Activated CD4-positive, CD25-positive, alpha-beta regulatory T cell treated with anti-CD3 and anti-CD28 coated beads, Interleukin-2, amount 50 U/mL, for 72 hours (primary cell): ENCODE results near the gene ADGRD1.

Source experiments
- DNase-seq: peaks from one replicate; pipeline ENCODE4 v3.0.0; 2021

ADGRD1 gene

GRCh38 chr12:130938186-130938585, 15.5 kb upstream of the ADGRD1 start:
- no peak for DNase-seq

DNA sequence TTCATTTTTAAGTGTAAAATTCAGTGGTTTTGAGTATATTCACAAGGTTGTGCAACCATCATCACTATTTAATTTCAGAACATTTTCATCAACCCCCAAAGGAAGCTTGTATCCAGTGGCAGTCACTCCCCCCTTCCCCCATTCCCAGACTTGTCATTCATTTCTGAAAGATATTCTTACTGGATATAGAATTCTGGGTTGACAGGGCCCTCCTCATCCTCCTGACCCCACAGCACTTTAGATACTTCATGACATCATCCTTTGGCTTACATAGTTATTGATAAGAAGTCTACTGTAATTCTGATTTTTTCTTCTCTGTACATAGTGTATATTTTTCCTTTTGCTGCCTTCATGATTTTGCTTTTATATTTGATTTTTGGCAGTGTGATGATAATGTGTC, 8.8 kb upstream of the ADGRD1 start:
- DNase-seq = no peak

- DNase-seq = no peak
These were observed 7.8 kb upstream of the ADGRD1 start for GRCh38 chr12:130945786-130946492.

DNA sequence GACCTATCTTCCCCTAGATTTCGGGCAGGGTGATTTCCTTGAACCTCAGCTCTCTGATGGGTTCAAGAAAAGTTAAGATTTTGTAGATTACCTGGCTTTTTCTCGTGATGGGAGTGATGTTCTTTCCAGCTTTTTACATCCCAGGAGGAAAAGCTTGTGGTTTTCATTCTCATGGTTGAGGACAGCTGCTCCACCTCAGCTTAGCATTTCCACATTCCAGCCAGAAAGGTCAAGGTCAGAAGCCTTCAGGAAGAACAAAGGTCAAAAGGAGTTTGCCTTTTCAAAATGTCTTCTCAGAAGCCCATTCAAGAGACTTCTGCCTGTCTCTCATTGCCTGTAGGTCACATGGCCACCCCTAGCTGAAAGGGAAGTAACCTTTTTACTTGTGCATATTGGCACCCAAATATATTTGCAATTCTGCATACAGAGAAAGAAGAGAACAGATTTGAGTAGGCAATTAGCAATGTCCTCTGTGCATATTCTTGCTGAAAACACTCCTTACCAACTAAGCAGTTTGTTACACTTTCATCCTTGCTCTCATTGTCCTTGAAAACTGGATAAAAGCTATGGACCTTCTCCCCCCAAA, 6.6 kb upstream of the ADGRD1 start:
- DNase-seq = no peak

DNA sequence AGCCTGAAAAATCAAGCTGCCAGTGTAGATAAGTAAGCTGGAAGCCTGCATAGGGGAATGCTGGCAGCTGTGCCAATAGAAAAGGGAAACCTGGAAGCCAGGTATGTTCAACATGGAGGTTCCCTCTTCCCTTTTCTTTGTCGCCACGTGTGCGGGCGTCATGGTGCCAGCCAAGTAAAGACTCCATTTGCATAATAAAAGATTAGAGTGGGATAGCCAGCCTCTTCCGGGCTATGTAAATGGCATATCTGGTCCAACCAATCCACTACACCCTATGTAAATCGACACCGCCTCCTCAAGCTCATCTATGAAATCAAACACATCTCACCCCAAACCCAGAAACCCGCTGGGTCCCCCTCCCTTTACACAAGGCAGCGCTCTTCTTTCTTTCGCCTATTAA, 5.6 kb upstream of the ADGRD1 start:
- DNase-seq = no peak

- no peak for DNase-seq
These were observed 5.0 kb upstream of the ADGRD1 start for GRCh38 chr12:130948751-130949150.

DNA sequence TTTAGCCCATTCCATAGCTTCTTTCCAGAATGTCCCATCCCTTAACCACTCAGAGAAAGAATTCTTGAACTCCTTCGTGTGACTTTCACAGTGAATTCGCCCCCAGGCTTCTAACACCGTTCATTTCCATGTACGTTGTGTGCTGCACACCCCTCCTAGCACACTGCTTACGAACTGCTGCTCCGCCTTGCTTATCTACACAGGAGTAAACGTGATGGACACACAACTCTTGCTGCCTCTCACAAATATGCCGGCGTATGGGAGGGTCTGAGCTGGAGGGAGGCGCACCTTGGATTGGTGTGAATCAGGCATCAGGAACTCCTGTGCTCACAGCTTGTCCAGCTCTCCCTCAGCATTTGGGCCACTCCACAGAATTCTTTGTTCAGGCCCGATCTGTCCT, 3.9 kb upstream of the ADGRD1 start:
- DNase-seq = no peak

- DNase-seq = no peak
These were observed 2.1 kb upstream of the ADGRD1 start for GRCh38 chr12:130951636-130952035.

GRCh38 chr12:130952171-130952954, 1.3 kb upstream of the ADGRD1 start:
- DNase-seq = no peak

DNA sequence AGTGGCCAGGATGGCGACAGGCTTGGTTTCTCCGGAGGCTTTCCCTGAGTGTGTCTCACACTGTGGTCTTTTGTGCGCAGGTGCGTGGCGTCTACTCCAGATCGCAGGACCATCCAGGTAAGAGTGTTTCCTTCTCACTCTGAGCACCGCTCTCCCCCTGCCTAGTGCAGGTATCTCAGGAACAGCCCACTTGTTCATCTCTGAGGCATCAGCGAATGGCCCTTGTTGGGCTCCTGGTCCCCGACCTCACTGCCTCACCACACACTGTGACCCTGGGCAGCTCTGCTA, 781 bp downstream of the ADGRD1 start:
- DNase-seq = no peak

GRCh38 chr12:130955238-130955816, 1.6 kb downstream of the ADGRD1 start:
- no peak for DNase-seq

DNA sequence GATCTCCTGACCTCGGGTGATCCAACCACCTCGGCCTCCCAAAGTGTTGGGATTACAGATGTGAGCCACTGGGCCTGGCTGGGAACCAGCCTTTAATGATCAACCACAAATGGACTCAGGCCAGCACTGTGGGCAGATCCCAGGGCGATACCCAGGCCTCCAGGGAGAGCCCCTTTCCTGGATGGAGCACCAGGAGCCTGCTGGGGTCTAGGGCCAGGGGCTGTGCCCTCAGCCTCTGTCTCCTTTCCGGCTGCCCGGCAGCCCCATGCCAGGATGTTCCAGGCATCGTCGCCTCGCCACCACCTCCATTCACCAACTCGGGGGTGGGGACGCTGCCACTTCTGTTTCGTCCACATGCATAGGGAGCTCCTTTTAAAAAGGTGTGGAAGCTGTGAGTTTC, 2.3 kb downstream of the ADGRD1 start:
- no peak for DNase-seq

GRCh38 chr12:130956456-130957303, 3.0 kb downstream of the ADGRD1 start:
- DNase-seq = no peak

- DNase-seq = no peak
These were observed 3.6 kb downstream of the ADGRD1 start for GRCh38 chr12:130957304-130957621.

GRCh38 chr12:130958557-130959140, 4.9 kb downstream of the ADGRD1 start:
- DNase-seq = no peak

- DNase-seq = no peak
These were observed 5.9 kb downstream of the ADGRD1 start for GRCh38 chr12:130959632-130960031.

- DNase-seq = no peak
These were observed 6.4 kb downstream of the ADGRD1 start for GRCh38 chr12:130960058-130960457.

DNA sequence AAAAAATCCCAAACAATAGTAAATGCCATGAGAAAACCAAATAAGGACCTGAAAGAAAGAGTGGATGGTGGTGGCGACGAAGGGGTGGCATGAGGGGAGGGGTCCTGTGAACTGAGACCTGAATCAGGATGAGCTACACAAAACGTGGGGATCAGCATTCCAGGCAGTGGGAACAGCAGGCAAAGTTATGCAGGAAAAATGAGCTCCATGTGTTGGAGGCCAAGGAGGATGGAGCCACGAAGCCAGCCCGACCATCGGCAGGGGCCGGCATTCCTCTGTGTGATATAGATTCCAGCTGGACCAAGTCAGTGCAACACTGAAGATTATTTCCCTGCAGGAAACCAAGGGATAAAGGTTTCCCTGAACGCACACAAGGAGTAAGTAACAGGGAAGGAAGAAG, 7.1 kb downstream of the ADGRD1 start:
- DNase-seq = no peak

- DNase-seq = no peak
These were observed 8.3 kb downstream of the ADGRD1 start for GRCh38 chr12:130961921-130962451.

- no peak for DNase-seq
These were observed 11.5 kb downstream of the ADGRD1 start for GRCh38 chr12:130965214-130965613.

GRCh38 chr12:130965668-130966067, 12.0 kb downstream of the ADGRD1 start:
- no peak for DNase-seq

- DNase-seq = no peak
These were observed 12.8 kb downstream of the ADGRD1 start for GRCh38 chr12:130966443-130967030.
